Measurements from ENCODE around the gene KIRREL1.

DNA sequence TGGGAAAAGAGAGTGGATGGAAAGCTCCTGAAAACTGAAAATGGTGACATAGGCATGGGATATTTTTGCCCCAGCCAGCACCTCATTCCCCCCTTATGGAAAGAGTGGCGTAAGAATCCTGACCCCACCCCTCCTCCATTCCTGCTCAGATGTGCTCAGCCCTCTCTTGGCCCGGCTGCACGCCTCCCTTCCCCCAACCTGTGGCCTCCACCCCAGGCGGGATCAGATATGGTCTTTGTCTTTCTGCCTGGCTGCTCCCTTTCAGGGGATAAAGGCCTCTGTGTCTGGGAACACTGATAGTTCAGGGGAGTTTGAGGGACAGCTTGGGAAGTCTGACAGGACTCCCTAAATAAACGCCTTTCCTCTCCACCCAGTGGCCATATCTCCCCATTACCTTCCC is 49.8 kb downstream of the KIRREL1 start:
- TF ChIP-seq, protein P1, sequence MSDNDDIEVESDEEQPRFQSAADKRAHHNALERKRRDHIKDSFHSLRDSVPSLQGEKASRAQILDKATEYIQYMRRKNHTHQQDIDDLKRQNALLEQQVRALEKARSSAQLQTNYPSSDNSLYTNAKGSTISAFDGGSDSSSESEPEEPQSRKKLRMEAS (IDR thresholded peaks at IDR 0.05), result no peak
- TF ChIP-seq EGR1 (IDR thresholded peaks at IDR 0.05) (no peak), ZBTB7A (IDR thresholded peaks at IDR 0.05; ENCODE audit: low read depth) (no peak)
